HepG2 (cell line): ENCODE results near the gene SPATA25. TPM values are rescaled to one million over a fixed set of nuclear protein-coding genes. Genes with fewer than 3 reads are reported as not detected.

Experiments
- ATF5 ChIP-seq: sonication (generic); formaldehyde crosslinking; IDR thresholded peaks from 2 replicates; pipeline ENCODE4 v1.4.0; 2020; ENCODE audit warnings: mild to moderate bottlenecking, low read depth, missing genetic modification reagents
- FOXM1 ChIP-seq: sonication (generic); formaldehyde crosslinking; IDR thresholded peaks from 2 replicates; pipeline ENCODE4 v1.5.0; 2020; ENCODE audit warnings: missing genetic modification reagents
- HINFP ChIP-seq: sonication (generic); formaldehyde crosslinking; IDR thresholded peaks from 2 replicates; pipeline ENCODE4 v1.4.0; 2020; ENCODE audit warnings: low read depth, mild to moderate bottlenecking, missing genetic modification reagents
- KDM3A ChIP-seq: IDR thresholded peaks from 2 replicates; pipeline ENCODE4 v1.6.1; 2018; ENCODE audit warnings: low read depth, missing compliant biosample characterization
- KLF12 ChIP-seq: sonication (generic); formaldehyde crosslinking; IDR thresholded peaks from 2 replicates; pipeline ENCODE4 v1.4.0; 2020; ENCODE audit warnings: missing genetic modification reagents, borderline replicate concordance
- LRRFIP1 ChIP-seq: sonication (generic); formaldehyde crosslinking; conservative IDR thresholded peaks from 2 replicates; pipeline ENCODE4 v1.4.0; 2020; ENCODE audit warnings: missing genetic modification reagents
- NCOR1 ChIP-seq: fragments of 200-600 bp; sonication (generic); IDR thresholded peaks from 2 replicates; pipeline ENCODE4 v1.7.0; 2017; ENCODE audit warnings: antibody characterized with exemption, low read length, borderline replicate concordance
- NONO ChIP-seq, 2 experiments: fragments of 450-650 bp in 1 of 2; sonication (generic) in 1 of 2; formaldehyde crosslinking in 1 of 2; IDR thresholded peaks in 1 of 2; conservative IDR thresholded peaks in 1 of 2; 2 replicates each; pipeline versions ENCODE4 v1.6.1 to v1.8.0; 2017 to 2022; ENCODE audit warnings: mild to moderate bottlenecking in 1 of 2, missing genetic modification reagents in 1 of 2, moderate library complexity in 1 of 2
- NR1H2 ChIP-seq: sonication (generic); formaldehyde crosslinking; IDR thresholded peaks from 2 replicates; pipeline ENCODE4 v1.8.1; 2022; ENCODE audit warnings: low read depth, missing genetic modification reagents, borderline replicate concordance
- NR2F6 ChIP-seq, 2 experiments: IDR thresholded peaks; 2 replicates each; pipeline ENCODE4 v1.6.1; 2016; ENCODE audit warnings: antibody characterized with exemption in 1 of 2, mild to moderate bottlenecking in 1 of 2
- PLRG1 ChIP-seq: fragments of 450-650 bp; conservative IDR thresholded peaks from 2 replicates; pipeline ENCODE4 v1.6.1; 2016
- RARG ChIP-seq: sonication (generic); formaldehyde crosslinking; IDR thresholded peaks from 2 replicates; pipeline ENCODE4 v1.4.0; 2020; ENCODE audit warnings: low read depth, mild to moderate bottlenecking, missing genetic modification reagents
- SIX4 ChIP-seq: sonication (generic); formaldehyde crosslinking; IDR thresholded peaks from 2 replicates; pipeline ENCODE4 v1.4.0; 2020; ENCODE audit warnings: missing genetic modification reagents
- SMARCC2 ChIP-seq: fragments of 450-650 bp; IDR thresholded peaks from 2 replicates; pipeline ENCODE4 v1.6.1; 2017; ENCODE audit warnings: antibody characterized with exemption, mild to moderate bottlenecking
- SNAPC5 ChIP-seq: sonication (generic); formaldehyde crosslinking; IDR thresholded peaks from 2 replicates; pipeline ENCODE4 v1.8.1; 2023; ENCODE audit warnings: mild to moderate bottlenecking, missing genetic modification reagents, borderline replicate concordance
- THAP8 ChIP-seq: sonication (generic); formaldehyde crosslinking; IDR thresholded peaks from 2 replicates; pipeline ENCODE4 v1.5.1; 2020; ENCODE audit warnings: missing genetic modification reagents, mild to moderate bottlenecking, borderline replicate concordance
- YEATS2 ChIP-seq: sonication (generic); formaldehyde crosslinking; IDR thresholded peaks from 2 replicates; pipeline ENCODE4 v1.4.0; 2020; ENCODE audit warnings: missing genetic modification reagents, borderline replicate concordance
- ZFP1 ChIP-seq: IDR thresholded peaks from 2 replicates; pipeline ENCODE4 v1.6.1; 2016
- ZMAT5 ChIP-seq: sonication (generic); formaldehyde crosslinking; IDR thresholded peaks from 2 replicates; pipeline ENCODE4 v1.5.0; 2020; ENCODE audit warnings: mild to moderate bottlenecking, low read depth, missing genetic modification reagents, borderline replicate concordance
- ZMYM2 ChIP-seq: sonication (generic); formaldehyde crosslinking; IDR thresholded peaks from 2 replicates; pipeline ENCODE4 v1.8.0; 2022; ENCODE audit warnings: mild to moderate bottlenecking, missing genetic modification reagents
- ZNF12 ChIP-seq: sonication (generic); formaldehyde crosslinking; IDR thresholded peaks from 2 replicates; pipeline ENCODE4 v1.5.0; 2020; ENCODE audit warnings: missing genetic modification reagents
- ZNF264 ChIP-seq: sonication (generic); formaldehyde crosslinking; IDR thresholded peaks from 2 replicates; pipeline ENCODE4 v1.4.0; 2020; ENCODE audit warnings: missing genetic modification reagents
- ZNF557 ChIP-seq: sonication (generic); formaldehyde crosslinking; IDR thresholded peaks from 2 replicates; pipeline ENCODE4 v1.4.0; 2020; ENCODE audit warnings: missing genetic modification reagents
- ZNF660 ChIP-seq: sonication (generic); formaldehyde crosslinking; IDR thresholded peaks from 2 replicates; pipeline ENCODE4 v1.5.1; 2020; ENCODE audit warnings: mild to moderate bottlenecking, low read depth, missing genetic modification reagents, borderline replicate concordance
- polyA plus RNA-seq, 8 experiments: library from polyadenylated mRNA; depleted of rRNA in 3 of 8; stranded (reverse) in 7 of 8; unstranded in 1 of 8; fragments of >200 nt; fragmentation: Illumina TruSeq in 4 of 8; extraction: Trizol in 4 of 8; gene quantifications; 2 replicates each; pipeline versions ENCODE4 v1.2.1 to v1.2.3, GENCODE V29; 2011 to 2016; ENCODE audit warnings: low read depth in 4 of 8, missing spikeins in 1 of 8, mixed read lengths in 1 of 8; ENCODE audit not compliant: insufficient read depth in 1 of 8
- total RNA-seq, 5 experiments: library from RNA; depleted of rRNA; stranded (reverse); fragments of >200 nt; fragmentation: Illumina TruSeq; extraction: Trizol; gene quantifications; 2 replicates each; pipeline ENCODE4 v1.2.3, GENCODE V29; 2016; ENCODE audit warnings: low read depth in 1 of 5

SPATA25 gene
- total and polyA plus RNA-seq, 2 of the 13 experiments (the other 11 are each of a cell fraction or from before 2014, with no cell fraction given), result 4.8 to 7.6 TPM

- TF ChIP-seq ATF5 (CRISPR knock-in tag), result no peak
- no peak for TF ChIP-seq NONO (IDR thresholded peaks at IDR 0.05)
- no peak for TF ChIP-seq NONO (CRISPR knock-in tag; conservative IDR thresholded peaks at IDR 0.05)
- peak; percentile 93 for TF ChIP-seq NR2F6 (IDR thresholded peaks at IDR 0.05)
- peak; percentile 83 for TF ChIP-seq NR2F6 (CRISPR knock-in tag; IDR thresholded peaks at IDR 0.05)
- peak; percentile 44; the same call in 1 of the 2 replicates for TF ChIP-seq ZMYM2 (CRISPR knock-in tag)
- no peak; the same call in 1 of the 2 replicates for TF ChIP-seq SNAPC5
- no peak for TF ChIP-seq PLRG1
- peak; percentile 75 for TF ChIP-seq ZNF12 (CRISPR knock-in tag)
- 0 out of 2 replicates have a peak, but pooled peaks have one; percentile 76 for TF ChIP-seq ZNF660
- TF ChIP-seq ZMAT5 (CRISPR knock-in tag), result no peak
- TF ChIP-seq ZNF264 (CRISPR knock-in tag), result peak; percentile 84
- no peak for TF ChIP-seq RARG
- no peak for TF ChIP-seq ZNF557 (CRISPR knock-in tag)
- peak; percentile 98 for TF ChIP-seq YEATS2 (CRISPR knock-in tag)
- peak; percentile 70; the same call in 1 of the 2 replicates for TF ChIP-seq NCOR1
- no peak; the same call in 1 of the 2 replicates for TF ChIP-seq LRRFIP1 (CRISPR knock-in tag)
- TF ChIP-seq ZFP1, result peak; percentile 89; the same call in 1 of the 2 replicates
- peak; percentile 72 for TF ChIP-seq SIX4
- no peak for TF ChIP-seq NR1H2 (CRISPR knock-in tag)
- no peak for TF ChIP-seq KDM3A (CRISPR knock-in tag)
- 0 out of 2 replicates have a peak, but pooled peaks have one; percentile 58 for TF ChIP-seq FOXM1
- peak; percentile 90; the same call in 1 of the 2 replicates for TF ChIP-seq KLF12 (CRISPR knock-in tag)
- 0 out of 2 replicates have a peak, but pooled peaks have one; percentile 19 for TF ChIP-seq HINFP (CRISPR knock-in tag)
- TF ChIP-seq THAP8, result no peak; the same call in 1 of the 2 replicates
- TF ChIP-seq SMARCC2, result no peak
These were observed 30.1 kb downstream of the SPATA25 start, which contains the start of the genes ACOT8 and ZSWIM3 (continued) for GRCh38 chr20:45857114-45857881.
